ENCODE data around the gene PGA4.

The PGA4 gene

DNA sequence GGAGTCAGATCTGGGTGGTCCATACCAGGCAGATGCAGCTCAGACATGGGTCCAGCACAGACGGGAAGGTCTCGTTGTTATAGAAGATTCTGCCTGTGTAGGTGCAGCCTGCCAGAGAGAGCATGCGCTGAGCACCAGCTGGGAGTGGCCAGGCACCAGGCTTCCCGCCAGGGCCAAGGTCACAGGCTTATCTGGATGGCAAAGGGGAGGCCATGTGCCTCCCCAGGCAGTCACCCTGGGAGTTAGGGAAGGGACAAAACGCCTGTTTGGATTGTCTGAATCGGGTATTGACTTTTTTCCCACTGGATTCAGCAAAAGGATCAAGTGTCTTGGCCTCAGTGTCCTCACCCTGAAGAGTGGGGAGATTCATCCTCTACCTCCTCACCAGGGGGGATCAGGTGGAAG, 45.3 kb downstream of the PGA4 start:
- TF ChIP-seq, protein P1, sequence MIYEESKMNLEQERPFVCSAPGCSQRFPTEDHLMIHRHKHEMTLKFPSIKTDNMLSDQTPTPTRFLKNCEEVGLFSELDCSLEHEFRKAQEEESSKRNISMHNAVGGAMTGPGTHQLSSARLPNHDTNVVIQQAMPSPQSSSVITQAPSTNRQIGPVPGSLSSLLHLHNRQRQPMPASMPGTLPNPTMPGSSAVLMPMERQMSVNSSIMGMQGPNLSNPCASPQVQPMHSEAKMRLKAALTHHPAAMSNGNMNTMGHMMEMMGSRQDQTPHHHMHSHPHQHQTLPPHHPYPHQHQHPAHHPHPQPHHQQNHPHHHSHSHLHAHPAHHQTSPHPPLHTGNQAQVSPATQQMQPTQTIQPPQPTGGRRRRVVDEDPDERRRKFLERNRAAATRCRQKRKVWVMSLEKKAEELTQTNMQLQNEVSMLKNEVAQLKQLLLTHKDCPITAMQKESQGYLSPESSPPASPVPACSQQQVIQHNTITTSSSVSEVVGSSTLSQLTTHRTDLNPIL (CRISPR knock-in tag; IDR thresholded peaks at IDR 0.05; ENCODE audit: low read depth) = no peak
- no peak for TF ChIP-seq ZNF70 (CRISPR knock-in tag; IDR thresholded peaks at IDR 0.05)
- ATAC-seq = no peak

GRCh38 chr11:61268588-61269250, 46.6 kb downstream of the PGA4 start:
- no peak for ATAC-seq
- TF ChIP-seq ZFP30 (CRISPR knock-in tag; IDR thresholded peaks at IDR 0.05) (no peak), ARNTL (CRISPR knock-in tag; IDR thresholded peaks at IDR 0.05; ENCODE audit: borderline replicate concordance, low read depth) (no peak), RARB (CRISPR knock-in tag; IDR thresholded peaks at IDR 0.05) (no peak), CSDC2 (CRISPR knock-in tag; IDR thresholded peaks at IDR 0.05) (no peak), ZNF8 (CRISPR knock-in tag; IDR thresholded peaks at IDR 0.05) (no peak), PPARA (CRISPR knock-in tag; IDR thresholded peaks at IDR 0.05; ENCODE audit: borderline replicate concordance) (no peak), ZNF565 (CRISPR knock-in tag; conservative IDR thresholded peaks at IDR 0.05; ENCODE audit: low read depth) (no peak), BACH2 (CRISPR knock-in tag; IDR thresholded peaks at IDR 0.05; ENCODE audit: borderline replicate concordance) (no peak), TCF4 (CRISPR knock-in tag; IDR thresholded peaks at IDR 0.05; ENCODE audit: borderline replicate concordance) (no peak), SNAI2 (CRISPR knock-in tag; IDR thresholded peaks at IDR 0.05) (no peak), GLIS3 (CRISPR knock-in tag; IDR thresholded peaks at IDR 0.05) (no peak), OSR1 (CRISPR knock-in tag; IDR thresholded peaks at IDR 0.05) (no peak), TOX (CRISPR knock-in tag; IDR thresholded peaks at IDR 0.05; ENCODE audit: borderline replicate concordance) (no peak), ISL1 (CRISPR knock-in tag; IDR thresholded peaks at IDR 0.05) (no peak), ZFP3 (CRISPR knock-in tag; IDR thresholded peaks at IDR 0.05) (no peak), ESRRG (CRISPR knock-in tag; IDR thresholded peaks at IDR 0.05) (no peak), ZNF70 (CRISPR knock-in tag; IDR thresholded peaks at IDR 0.05) (no peak)
- TF ChIP-seq, protein P2, sequence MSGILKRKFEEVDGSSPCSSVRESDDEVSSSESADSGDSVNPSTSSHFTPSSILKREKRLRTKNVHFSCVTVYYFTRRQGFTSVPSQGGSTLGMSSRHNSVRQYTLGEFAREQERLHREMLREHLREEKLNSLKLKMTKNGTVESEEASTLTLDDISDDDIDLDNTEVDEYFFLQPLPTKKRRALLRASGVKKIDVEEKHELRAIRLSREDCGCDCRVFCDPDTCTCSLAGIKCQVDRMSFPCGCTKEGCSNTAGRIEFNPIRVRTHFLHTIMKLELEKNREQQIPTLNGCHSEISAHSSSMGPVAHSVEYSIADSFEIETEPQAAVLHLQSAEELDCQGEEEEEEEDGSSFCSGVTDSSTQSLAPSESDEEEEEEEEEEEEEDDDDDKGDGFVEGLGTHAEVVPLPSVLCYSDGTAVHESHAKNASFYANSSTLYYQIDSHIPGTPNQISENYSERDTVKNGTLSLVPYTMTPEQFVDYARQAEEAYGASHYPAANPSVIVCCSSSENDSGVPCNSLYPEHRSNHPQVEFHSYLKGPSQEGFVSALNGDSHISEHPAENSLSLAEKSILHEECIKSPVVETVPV (CRISPR knock-in tag; IDR thresholded peaks at IDR 0.05) = no peak
- TF ChIP-seq, protein P3, sequence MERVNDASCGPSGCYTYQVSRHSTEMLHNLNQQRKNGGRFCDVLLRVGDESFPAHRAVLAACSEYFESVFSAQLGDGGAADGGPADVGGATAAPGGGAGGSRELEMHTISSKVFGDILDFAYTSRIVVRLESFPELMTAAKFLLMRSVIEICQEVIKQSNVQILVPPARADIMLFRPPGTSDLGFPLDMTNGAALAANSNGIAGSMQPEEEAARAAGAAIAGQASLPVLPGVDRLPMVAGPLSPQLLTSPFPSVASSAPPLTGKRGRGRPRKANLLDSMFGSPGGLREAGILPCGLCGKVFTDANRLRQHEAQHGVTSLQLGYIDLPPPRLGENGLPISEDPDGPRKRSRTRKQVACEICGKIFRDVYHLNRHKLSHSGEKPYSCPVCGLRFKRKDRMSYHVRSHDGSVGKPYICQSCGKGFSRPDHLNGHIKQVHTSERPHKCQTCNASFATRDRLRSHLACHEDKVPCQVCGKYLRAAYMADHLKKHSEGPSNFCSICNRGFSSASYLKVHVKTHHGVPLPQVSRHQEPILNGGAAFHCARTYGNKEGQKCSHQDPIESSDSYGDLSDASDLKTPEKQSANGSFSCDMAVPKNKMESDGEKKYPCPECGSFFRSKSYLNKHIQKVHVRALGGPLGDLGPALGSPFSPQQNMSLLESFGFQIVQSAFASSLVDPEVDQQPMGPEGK (CRISPR knock-in tag; IDR thresholded peaks at IDR 0.05; ENCODE audit: borderline replicate concordance) = no peak

- no peak; the same call in 2 of the 3 replicates for ATAC-seq
- TF ChIP-seq ARNTL (CRISPR knock-in tag; IDR thresholded peaks at IDR 0.05; ENCODE audit: borderline replicate concordance, low read depth) = no peak
- TF ChIP-seq ZNF70 (CRISPR knock-in tag; IDR thresholded peaks at IDR 0.05) = no peak
- TF ChIP-seq GLIS3 (CRISPR knock-in tag; IDR thresholded peaks at IDR 0.05) = no peak
- TF ChIP-seq RARB (CRISPR knock-in tag; IDR thresholded peaks at IDR 0.05) = no peak
- TF ChIP-seq, protein P3 (CRISPR knock-in tag; IDR thresholded peaks at IDR 0.05; ENCODE audit: borderline replicate concordance) = no peak
- TF ChIP-seq PPARA (CRISPR knock-in tag; IDR thresholded peaks at IDR 0.05; ENCODE audit: borderline replicate concordance) = no peak
- no peak for TF ChIP-seq ZFP30 (CRISPR knock-in tag; IDR thresholded peaks at IDR 0.05)
- TF ChIP-seq OSR1 (CRISPR knock-in tag; IDR thresholded peaks at IDR 0.05) = no peak
- no peak for TF ChIP-seq TCF4 (CRISPR knock-in tag; IDR thresholded peaks at IDR 0.05; ENCODE audit: borderline replicate concordance)
- TF ChIP-seq, protein P2 (CRISPR knock-in tag; IDR thresholded peaks at IDR 0.05) = no peak
- no peak for TF ChIP-seq ZC3H10 (CRISPR knock-in tag; IDR thresholded peaks at IDR 0.05)
Measured at GRCh38 chr11:61270354-61271076, 48.4 kb downstream of the PGA4 start.
